Trophoblast cell (in vitro differentiated cells and primary cell): Measurements from ENCODE around the gene C3.
"Not testable (repeated sequence)": the region's sequence is repeated elsewhere in the genome, so short reads cannot be mapped to it uniquely, and the experiment has no call there.

Experiments used
- DNase-seq, 2 donors: peaks; one replicate each; pipeline ENCODE4 v3.0.0-alpha.2; 2016
- H2AFZ ChIP-seq: 2 replicates; pipeline ENCODE4 v1.6.1; 2013; ENCODE audit warnings: low read length, moderate library complexity, mild to moderate bottlenecking; ENCODE audit not compliant: insufficient read depth, poor library complexity
- H2AK5ac ChIP-seq: 2 replicates; pipeline ENCODE4 v1.6.1; 2013; ENCODE audit warnings: mild to moderate bottlenecking, low read length
- H2BK120ac ChIP-seq: 2 replicates; pipeline ENCODE4 v1.6.1; 2013; ENCODE audit warnings: low read length, mild to moderate bottlenecking, moderate library complexity; ENCODE audit not compliant: insufficient read depth, poor library complexity
- H2BK12ac ChIP-seq: 2 replicates; pipeline ENCODE4 v1.6.1; 2013; ENCODE audit warnings: mild to moderate bottlenecking, low read length, moderate library complexity
- H2BK5ac ChIP-seq: 2 replicates; pipeline ENCODE4 v1.6.1; 2013; ENCODE audit warnings: low read length, low read depth, moderate library complexity, mild to moderate bottlenecking; ENCODE audit not compliant: poor library complexity
- H3K14ac ChIP-seq: 2 replicates; pipeline ENCODE4 v1.6.1; 2013; ENCODE audit warnings: mild to moderate bottlenecking, low read length
- H3K18ac ChIP-seq: 2 replicates; pipeline ENCODE4 v1.6.1; 2013; ENCODE audit warnings: mild to moderate bottlenecking, low read length
- H3K23ac ChIP-seq: 2 replicates; pipeline ENCODE4 v1.6.1; 2013; ENCODE audit warnings: low read length
- H3K27ac ChIP-seq: 2 replicates; pipeline ENCODE4 v1.5.1; 2013; ENCODE audit warnings: low read depth, mild to moderate bottlenecking, inconsistent platforms, low read length, moderate library complexity
- H3K27me3 ChIP-seq: 2 replicates; pipeline ENCODE4 v1.6.1; 2013; ENCODE audit warnings: inconsistent platforms, mild to moderate bottlenecking, low read length, moderate library complexity; ENCODE audit not compliant: insufficient read depth
- H3K36me3 ChIP-seq, 2 experiments: 1 replicate in 1 of 2; 2 replicates in 1 of 2; pipeline ENCODE4 v1.6.1; 2013; ENCODE audit warnings: low read length in 2 of 2, mild to moderate bottlenecking in 2 of 2, moderate library complexity in 1 of 2; ENCODE audit not compliant: insufficient read depth in 2 of 2, control insufficient read depth in 1 of 2
- H3K4ac ChIP-seq: 2 replicates; pipeline ENCODE4 v1.6.1; 2013; ENCODE audit warnings: low read depth, mild to moderate bottlenecking, low read length, moderate library complexity
- H3K4me1 ChIP-seq, 2 experiments: 1 replicate in 1 of 2; 2 replicates in 1 of 2; pipeline ENCODE4 v1.6.1; 2013; ENCODE audit warnings: low read length in 2 of 2, mild to moderate bottlenecking in 2 of 2, moderate library complexity in 1 of 2; ENCODE audit not compliant: insufficient read depth in 2 of 2, control insufficient read depth in 1 of 2
- H3K4me2 ChIP-seq: 2 replicates; pipeline ENCODE4 v1.6.1; 2013; ENCODE audit warnings: inconsistent platforms, mild to moderate bottlenecking, low read length, moderate library complexity
- H3K4me3 ChIP-seq: 2 replicates; pipeline ENCODE4 v1.5.1; 2013; ENCODE audit warnings: mild to moderate bottlenecking, low read depth, low read length, inconsistent platforms
- H3K79me1 ChIP-seq: one replicate; pipeline ENCODE4 v1.6.1; 2013; ENCODE audit warnings: low read length
- H3K79me2 ChIP-seq: 2 replicates; pipeline ENCODE4 v1.6.1; 2013; ENCODE audit warnings: low read length, mild to moderate bottlenecking; ENCODE audit not compliant: control insufficient read depth, insufficient read depth, poor library complexity
- H3K9ac ChIP-seq: 2 replicates; pipeline ENCODE4 v1.6.1; 2013; ENCODE audit warnings: mild to moderate bottlenecking, low read length
- H3K9me3 ChIP-seq: 2 replicates; pipeline ENCODE4 v1.6.1; 2013; ENCODE audit warnings: low read depth, mild to moderate bottlenecking, control low read depth, inconsistent platforms, low read length; ENCODE audit not compliant: insufficient read depth
- H4K12ac ChIP-seq: 2 replicates; pipeline ENCODE4 v1.6.1; 2013; ENCODE audit warnings: low read depth, mild to moderate bottlenecking, low read length, moderate library complexity
- H4K8ac ChIP-seq: 2 replicates; pipeline ENCODE4 v1.6.1; 2013; ENCODE audit warnings: low read depth, mild to moderate bottlenecking, low read length, moderate library complexity
- H4K91ac ChIP-seq: one replicate; pipeline ENCODE4 v1.6.1; 2013; ENCODE audit warnings: low read depth, mild to moderate bottlenecking, low read length, moderate library complexity
- WGBS: extraction: QIAGEN DNeasy Blood & Tissue Kit; methylation state at CpG from one replicate; pipeline ENCODE4 v1.1.7; 2013; ENCODE audit warnings: missing lambda C conversion rate; ENCODE audit not compliant: insufficient read length, insufficient coverage; ENCODE audit errors: extremely low coverage; 5-methylcytosine and 5-hydroxymethylcytosine counted together

C3 gene

DNA sequence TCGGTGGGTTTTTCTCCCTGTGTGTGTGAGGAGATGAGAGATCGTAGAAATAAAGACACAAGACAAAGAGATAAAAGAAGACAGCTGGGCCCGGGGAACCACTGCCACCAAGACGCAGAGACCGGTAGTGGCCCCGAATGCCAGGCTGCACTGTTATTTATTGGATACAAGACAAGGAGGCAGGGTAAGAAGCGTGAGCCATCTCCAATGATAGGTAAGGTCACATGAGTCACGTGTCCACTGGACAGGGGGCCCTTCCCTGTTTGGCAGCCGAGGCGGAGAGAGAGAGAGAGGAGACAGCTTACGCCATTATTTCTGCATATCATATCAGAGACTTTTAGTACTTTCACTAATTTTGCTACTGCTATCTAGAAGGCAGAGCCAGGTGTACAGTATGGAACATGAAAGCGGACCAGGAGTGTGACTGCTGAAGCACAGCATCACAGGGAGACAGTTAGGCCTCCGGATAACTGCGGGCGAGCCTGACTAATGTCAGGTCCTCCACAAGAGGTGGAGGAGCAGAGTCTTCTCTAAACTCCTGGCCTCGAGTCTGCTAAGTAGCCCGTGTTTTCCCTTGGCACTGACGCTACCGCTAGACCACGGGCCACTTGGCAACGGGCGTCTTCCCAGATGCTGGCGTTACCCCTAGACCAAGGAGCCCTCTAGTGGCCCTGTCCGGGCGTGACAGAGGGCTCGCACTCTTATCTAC is 87.5 kb downstream of the C3 start:
- not testable (repeated sequence) for H3K4me2 ChIP-seq, H3K4me1 ChIP-seq, H2BK5ac ChIP-seq, H4K8ac ChIP-seq, H3K14ac ChIP-seq, H3K9me3 ChIP-seq, H3K9ac ChIP-seq, H3K4me3 ChIP-seq, H3K79me2 ChIP-seq, H2AFZ ChIP-seq, H3K18ac ChIP-seq, H2BK120ac ChIP-seq, H4K12ac ChIP-seq, H3K23ac ChIP-seq, H3K4ac ChIP-seq, H3K79me1 ChIP-seq, H2BK12ac ChIP-seq, H3K27me3 ChIP-seq, H4K91ac ChIP-seq, H2AK5ac ChIP-seq, H3K27ac ChIP-seq, H3K36me3 ChIP-seq
- no CpG with 5 or more reads among the region's 26 CpGs for WGBS
- DNase-seq = peak; percentile 77 to 83

DNA sequence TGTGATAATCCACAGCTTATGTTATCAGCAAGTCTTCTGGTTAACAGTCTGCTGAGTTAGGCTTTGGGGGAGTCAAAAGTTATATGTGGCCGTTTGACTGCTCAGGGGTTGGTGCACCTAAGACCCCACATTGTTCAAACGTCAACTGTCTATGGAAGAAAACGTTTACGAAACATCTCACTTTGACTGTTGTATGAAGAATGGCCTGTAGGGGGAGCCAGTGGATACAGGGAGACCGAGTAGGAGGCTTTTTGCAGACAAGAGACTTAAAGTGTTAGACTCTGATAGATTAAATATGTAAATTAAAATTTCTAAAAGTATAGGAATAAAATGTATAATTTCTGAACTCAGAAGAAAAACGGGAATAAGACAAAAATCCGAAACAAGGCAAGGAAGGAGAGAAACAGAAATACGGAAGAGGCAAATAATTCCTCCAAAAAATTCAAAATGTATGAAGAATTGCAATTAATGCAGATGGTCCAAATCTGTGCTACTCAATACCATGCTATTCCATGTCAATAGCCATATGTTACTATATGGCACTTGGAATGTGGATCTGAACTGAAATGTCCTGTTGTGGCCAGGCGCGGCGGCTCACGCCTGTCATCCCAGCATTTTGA is 88.3 kb downstream of the C3 start:
- peak; percentile 65 to 92 for DNase-seq
- no peak overlapping the region for H2AK5ac ChIP-seq
- H3K23ac ChIP-seq = no peak overlapping the region
- no peak overlapping the region for H3K9ac ChIP-seq
- no peak overlapping the region for H3K27ac ChIP-seq
- H2BK120ac ChIP-seq = no peak overlapping the region
- H3K4me2 ChIP-seq = no peak overlapping the region
- no CpG with 5 or more reads among the region's 12 CpGs for WGBS
- no peak overlapping the region for H3K14ac ChIP-seq
- H2BK5ac ChIP-seq = no peak overlapping the region
- no peak overlapping the region for H2AFZ ChIP-seq
- no peak overlapping the region for H4K8ac ChIP-seq
- H3K36me3 ChIP-seq = no peaks in the 10 kb centered on the region
- no peak overlapping the region for H3K4me3 ChIP-seq
- H2BK12ac ChIP-seq = no peak overlapping the region
- H3K27me3 ChIP-seq = no peaks in the 10 kb centered on the region
- H3K79me2 ChIP-seq = no peaks in the 10 kb centered on the region
- H4K12ac ChIP-seq = no peak overlapping the region
- no peak overlapping the region for H4K91ac ChIP-seq
- peaks cover 1% of the 10 kb centered on the region for H3K9me3 ChIP-seq
- H3K79me1 ChIP-seq = no peaks in the 10 kb centered on the region
- no peaks in the 10 kb centered on the region for H3K4me1 ChIP-seq
- no peak overlapping the region for H3K18ac ChIP-seq
- no peak overlapping the region for H3K4ac ChIP-seq
